Ovary (tissue), 9 donors: ENCODE results near the gene LINGO3. TPM values are rescaled to one million over a fixed set of nuclear protein-coding genes. Genes with fewer than 3 reads are reported as not detected.

Experiments used
- DNase-seq, 5 donors: peaks; one replicate each; pipeline ENCODE4 v3.0.0-alpha.2; 2019 to 2020
- H3K27ac ChIP-seq, 2 donors: fragments of 200-600 bp; one replicate each; pipeline versions ENCODE4 v1.5.1 to v1.8.0; 2019 to 2022
- H3K27me3 ChIP-seq: fragments of 200-600 bp; one replicate; pipeline ENCODE4 v1.8.0; 2022
- H3K36me3 ChIP-seq: fragments of 200-600 bp; sonication (generic); one replicate; pipeline ENCODE4 v1.5.1; 2019
- H3K4me1 ChIP-seq: one replicate; pipeline ENCODE4 v1.8.1; 2013; ENCODE audit warnings: mild to moderate bottlenecking, moderate library complexity; ENCODE audit not compliant: insufficient read depth
- H3K4me3 ChIP-seq: fragments of 200-600 bp; sonication (generic); one replicate; pipeline ENCODE4 v1.5.1; 2017
- H3K9me3 ChIP-seq, 2 donors: fragments of 200-600 bp in 1 of 2; sonication (generic) in 1 of 2; one replicate each; pipeline versions ENCODE4 v1.5.1 to v1.8.1; 2013 to 2019; ENCODE audit warnings: mild to moderate bottlenecking in 1 of 2, moderate library complexity in 1 of 2
- EP300 ChIP-seq: sonication (generic); formaldehyde crosslinking; IDR thresholded peaks from one replicate; pipeline ENCODE4 v1.6.1; 2017; ENCODE audit warnings: antibody characterized with exemption
- POLR2A ChIP-seq: fragments of 450-650 bp; IDR thresholded peaks from one replicate; pipeline ENCODE4 v1.6.1; 2017; ENCODE audit warnings: antibody characterized with exemption, mild to moderate bottlenecking, moderate library complexity
- WGBS, 3 donors: extraction: QIAGEN DNeasy Blood & Tissue Kit in 1 of 3; methylation state at CpG; one replicate each; pipeline versions ENCODE4 v1.1.5 to v1.1.7; 2013 to 2017; 5-methylcytosine and 5-hydroxymethylcytosine counted together
- intact Hi-C, 4 donors: fragments of 100-400 bp; cut with DNase I; formaldehyde crosslinking; loops; one replicate each; pipeline versions ENCODE4 v1.11.0 to v1.15.1; 2022 to 2023
- polyA plus RNA-seq, 2 donors: library from polyadenylated mRNA; stranded (reverse); fragments of 200-250 nt in 1 of 2; fragments of 350-450 nt in 1 of 2; fragmentation: Illumina TruSeq in 1 of 2; extraction: RNeasy Lipid Tissue Mini Kit (QIAGEN cat#74804) in 1 of 2; gene quantifications; one replicate each; pipeline ENCODE4 v1.2.3, GENCODE V29; 2013 to 2014
- total RNA-seq, 7 donors: library from RNA; depleted of rRNA in 2 of 7; stranded (reverse); fragments of >200 nt in 2 of 7; fragmentation: NEBNext Ultra II Directional in 3 of 7; extraction: Animal tissue kit (Norgen Biotek cat#: 25700) in 3 of 7; gene quantifications; one replicate each; pipeline versions ENCODE4 v1.1.0 to v1.2.4, GENCODE V29; 2016 to 2023
- TF ChIP-seq, protein P1 (sequence below), 3 donors: fragments of 450-650 bp in 2 of 3; fragments of 200-600 bp in 1 of 3; IDR thresholded peaks; one replicate each; pipeline versions ENCODE4 v1.5.1 to v1.8.0; 2016 to 2022; ENCODE audit warnings: antibody characterized with exemption in 3 of 3, mild to moderate bottlenecking in 1 of 3
- donor health status: DM: no; HTN: no; CAD: no; lungs with moderate emphysema.
- donor health status: DM: no; HTN: no; CAD: no.
- donor health status: Bipolar disorder and iron deficiency.
- donor health status: DM: yes; HTN: yes; CAD: no.
- donor health status: DM: no; HTN: no; CAD: no.
- donor health status: DM: yes; HTN: yes; CAD: no.

The LINGO3 gene
- total and polyA plus RNA-seq, 9 donors, result not detected

DNA sequence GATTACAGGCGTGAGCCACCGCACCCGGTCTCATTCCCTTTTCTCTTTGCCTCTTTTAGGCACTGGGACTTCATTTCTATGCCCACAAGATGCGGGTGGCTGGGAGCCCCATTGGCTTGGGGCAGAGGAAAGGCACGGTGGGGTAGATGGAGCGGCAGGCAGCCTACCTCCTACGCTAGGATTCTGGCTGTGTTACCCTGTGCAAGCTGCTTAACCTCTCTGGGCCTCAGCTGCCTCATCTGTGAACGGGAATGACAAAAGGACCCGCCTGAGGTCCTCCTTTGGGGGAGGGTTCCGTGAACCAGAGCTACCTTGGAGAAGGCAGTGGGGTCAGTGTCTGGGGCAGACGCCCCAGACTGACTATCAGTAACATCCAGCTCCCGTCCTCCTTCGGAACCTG is 9.3 kb upstream of the LINGO3 start:
- no peak for TF ChIP-seq EP300
- no peak for TF ChIP-seq POLR2A
- TF ChIP-seq, protein P1, sequence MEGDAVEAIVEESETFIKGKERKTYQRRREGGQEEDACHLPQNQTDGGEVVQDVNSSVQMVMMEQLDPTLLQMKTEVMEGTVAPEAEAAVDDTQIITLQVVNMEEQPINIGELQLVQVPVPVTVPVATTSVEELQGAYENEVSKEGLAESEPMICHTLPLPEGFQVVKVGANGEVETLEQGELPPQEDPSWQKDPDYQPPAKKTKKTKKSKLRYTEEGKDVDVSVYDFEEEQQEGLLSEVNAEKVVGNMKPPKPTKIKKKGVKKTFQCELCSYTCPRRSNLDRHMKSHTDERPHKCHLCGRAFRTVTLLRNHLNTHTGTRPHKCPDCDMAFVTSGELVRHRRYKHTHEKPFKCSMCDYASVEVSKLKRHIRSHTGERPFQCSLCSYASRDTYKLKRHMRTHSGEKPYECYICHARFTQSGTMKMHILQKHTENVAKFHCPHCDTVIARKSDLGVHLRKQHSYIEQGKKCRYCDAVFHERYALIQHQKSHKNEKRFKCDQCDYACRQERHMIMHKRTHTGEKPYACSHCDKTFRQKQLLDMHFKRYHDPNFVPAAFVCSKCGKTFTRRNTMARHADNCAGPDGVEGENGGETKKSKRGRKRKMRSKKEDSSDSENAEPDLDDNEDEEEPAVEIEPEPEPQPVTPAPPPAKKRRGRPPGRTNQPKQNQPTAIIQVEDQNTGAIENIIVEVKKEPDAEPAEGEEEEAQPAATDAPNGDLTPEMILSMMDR (IDR thresholded peaks at IDR 0.05), result no peak
- Histone ChIP-seq H3K4me1 (no peaks in the 10 kb centered on the region), H3K36me3 (no peaks in the 10 kb centered on the region), H3K27me3 (no peaks in the 10 kb centered on the region), H3K4me3 (no peak overlapping the region), H3K9me3 (peaks cover 0 to 5% of the 10 kb centered on the region in 2 donors), H3K27ac (no peak overlapping the region)
- WGBS, 3 donors, result 91 to 92% (median 91%) methylated on average over 13 of the region's 13 CpGs
- DNase-seq, result no peak
- intact Hi-C loops, result no loop called here

DNA sequence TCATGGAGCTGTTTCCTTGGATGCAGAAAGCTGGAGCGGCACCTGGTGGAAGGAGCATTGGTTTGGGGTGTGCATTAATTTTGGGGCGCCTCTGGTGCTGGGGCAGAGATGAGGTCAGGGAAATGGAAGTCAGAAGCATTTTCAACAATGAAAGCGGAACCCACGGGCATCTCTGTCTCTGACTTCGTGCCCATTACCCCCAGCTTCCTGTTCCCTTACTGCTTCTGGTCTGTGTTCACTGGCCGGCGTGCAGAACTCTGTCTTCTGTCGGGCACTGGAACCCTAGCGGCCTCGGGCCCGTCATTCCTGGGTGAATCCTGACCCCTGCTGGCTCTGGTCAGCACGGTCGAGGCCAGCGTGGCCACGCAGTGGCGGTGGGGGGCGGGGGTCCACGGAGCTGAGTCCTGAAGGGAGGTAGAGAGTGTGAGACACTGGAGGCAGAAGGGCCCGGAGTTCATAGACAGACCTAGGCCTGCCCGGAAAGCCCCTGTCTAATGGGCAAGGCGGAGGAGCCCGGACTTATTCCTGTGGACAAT is 7.9 kb upstream of the LINGO3 start:
- Histone ChIP-seq H3K4me3 (no peak overlapping the region), H3K36me3 (no peaks in the 10 kb centered on the region), H3K27me3 (no peaks in the 10 kb centered on the region), H3K9me3 (peaks cover 0 to 5% of the 10 kb centered on the region in 2 donors), H3K27ac (no peak overlapping the region), H3K4me1 (no peaks in the 10 kb centered on the region)
- 27 to 31% (median 28%) methylated on average over 22 of the region's 22 CpGs for WGBS, 3 donors
- no peak for DNase-seq
- intact Hi-C loops, result no loop called here
- TF ChIP-seq, protein P1 (IDR thresholded peaks at IDR 0.05), result no peak
- TF ChIP-seq EP300, result no peak
- no peak for TF ChIP-seq POLR2A

GRCh38 chr19:2315121-2315817 is 7.3 kb upstream of the LINGO3 start:
- intact Hi-C loops, result no loop called here
- no peaks in the 10 kb centered on the region for H3K27me3 ChIP-seq
- TF ChIP-seq, protein P1 (IDR thresholded peaks at IDR 0.05), result no peak
- TF ChIP-seq POLR2A (no peak), EP300 (no peak)

GRCh38 chr19:2312820-2313501 is 5.0 kb upstream of the LINGO3 start:
- peaks cover 0 to 5% of the 10 kb centered on the region in 2 donors for H3K9me3 ChIP-seq
- intact Hi-C loops, result no loop called here
- no peak overlapping the region for H3K4me3 ChIP-seq
- WGBS, 3 donors, result 31 to 35% (median 33%) methylated on average over 26 to 28 of the region's 28 CpGs
- H3K27me3 ChIP-seq, result no peaks in the 10 kb centered on the region
- H3K36me3 ChIP-seq, result no peaks in the 10 kb centered on the region
- no peak for DNase-seq
- TF ChIP-seq EP300 (no peak), POLR2A (no peak)
- TF ChIP-seq, protein P1 (IDR thresholded peaks at IDR 0.05), result no peak
- H3K27ac ChIP-seq, result no peak overlapping the region
- H3K4me1 ChIP-seq, result no peaks in the 10 kb centered on the region

More at GRCh38 chr19:2315121-2315817, 7.3 kb upstream of the LINGO3 start:
- H3K4me3 ChIP-seq, result no peak overlapping the region
- no peak overlapping the region for H3K27ac ChIP-seq
- H3K36me3 ChIP-seq, result no peaks in the 10 kb centered on the region
- no peak for DNase-seq
- H3K9me3 ChIP-seq, result peaks cover 0 to 5% of the 10 kb centered on the region in 2 donors
- WGBS, 3 donors, result 82 to 86% (median 84%) methylated on average over 7 of the region's 7 CpGs
- H3K4me1 ChIP-seq, result no peaks in the 10 kb centered on the region
